Measurements from ENCODE around the gene IL12RB1.

GRCh38 chr19:18068395-18068794, 18.3 kb downstream of the IL12RB1 start:
- TF ChIP-seq, protein P1, sequence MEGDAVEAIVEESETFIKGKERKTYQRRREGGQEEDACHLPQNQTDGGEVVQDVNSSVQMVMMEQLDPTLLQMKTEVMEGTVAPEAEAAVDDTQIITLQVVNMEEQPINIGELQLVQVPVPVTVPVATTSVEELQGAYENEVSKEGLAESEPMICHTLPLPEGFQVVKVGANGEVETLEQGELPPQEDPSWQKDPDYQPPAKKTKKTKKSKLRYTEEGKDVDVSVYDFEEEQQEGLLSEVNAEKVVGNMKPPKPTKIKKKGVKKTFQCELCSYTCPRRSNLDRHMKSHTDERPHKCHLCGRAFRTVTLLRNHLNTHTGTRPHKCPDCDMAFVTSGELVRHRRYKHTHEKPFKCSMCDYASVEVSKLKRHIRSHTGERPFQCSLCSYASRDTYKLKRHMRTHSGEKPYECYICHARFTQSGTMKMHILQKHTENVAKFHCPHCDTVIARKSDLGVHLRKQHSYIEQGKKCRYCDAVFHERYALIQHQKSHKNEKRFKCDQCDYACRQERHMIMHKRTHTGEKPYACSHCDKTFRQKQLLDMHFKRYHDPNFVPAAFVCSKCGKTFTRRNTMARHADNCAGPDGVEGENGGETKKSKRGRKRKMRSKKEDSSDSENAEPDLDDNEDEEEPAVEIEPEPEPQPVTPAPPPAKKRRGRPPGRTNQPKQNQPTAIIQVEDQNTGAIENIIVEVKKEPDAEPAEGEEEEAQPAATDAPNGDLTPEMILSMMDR (IDR thresholded peaks at IDR 0.05; ENCODE audit: low read depth, low read length): no peak
- no peak for TF ChIP-seq EZH2phosphoT487 (IDR thresholded peaks at IDR 0.05; ENCODE audit: low read depth)

All from OCI-LY3 (cell line).